ENCODE results near the gene RTP1.

Gene RTP1

GRCh38 chr3:187198490-187198889, 1.2 kb downstream of the RTP1 start:
- TF ChIP-seq YY1 (IDR thresholded peaks at IDR 0.05; ENCODE audit: low read depth) (no peak), TEAD4 (IDR thresholded peaks at IDR 0.05) (no peak), CREB1 (IDR thresholded peaks at IDR 0.05; ENCODE audit: low read depth) (no peak), EP300 (IDR thresholded peaks at IDR 0.05; ENCODE audit: borderline replicate concordance) (no peak), TAF1 (IDR thresholded peaks at IDR 0.05; ENCODE audit: low read depth) (no peak), NFIC (IDR thresholded peaks at IDR 0.05) (no peak), RAD21 (IDR thresholded peaks at IDR 0.05; ENCODE audit: low read depth) (no peak), EGR1 (IDR thresholded peaks at IDR 0.05) (no peak), CEBPB (IDR thresholded peaks at IDR 0.05) (no peak), FOXM1 (IDR thresholded peaks at IDR 0.05; ENCODE audit: borderline replicate concordance, low read depth) (no peak), USF1 (IDR thresholded peaks at IDR 0.05) (no peak), ZBTB7A (IDR thresholded peaks at IDR 0.05; ENCODE audit: low read depth) (no peak), REST (IDR thresholded peaks at IDR 0.05; ENCODE audit: low read depth) (no peak), MAX (IDR thresholded peaks at IDR 0.05) (no peak), TCF12 (IDR thresholded peaks at IDR 0.05; ENCODE audit: low read depth) (no peak)

- TF ChIP-seq MAX (IDR thresholded peaks at IDR 0.05), result no peak
- no peak for TF ChIP-seq NFIC (IDR thresholded peaks at IDR 0.05)
- TF ChIP-seq CREB1 (IDR thresholded peaks at IDR 0.05; ENCODE audit: low read depth), result no peak
- TF ChIP-seq EP300 (IDR thresholded peaks at IDR 0.05; ENCODE audit: borderline replicate concordance), result no peak
- TF ChIP-seq TAF1 (IDR thresholded peaks at IDR 0.05; ENCODE audit: low read depth), result no peak
- no peak for TF ChIP-seq RAD21 (IDR thresholded peaks at IDR 0.05; ENCODE audit: low read depth)
- no peak for TF ChIP-seq TCF12 (IDR thresholded peaks at IDR 0.05; ENCODE audit: low read depth)
- TF ChIP-seq REST (IDR thresholded peaks at IDR 0.05; ENCODE audit: low read depth), result no peak
- no peak for TF ChIP-seq EGR1 (IDR thresholded peaks at IDR 0.05)
- no peak for TF ChIP-seq TEAD4 (IDR thresholded peaks at IDR 0.05)
- TF ChIP-seq FOXM1 (IDR thresholded peaks at IDR 0.05; ENCODE audit: borderline replicate concordance, low read depth), result no peak
- no peak for TF ChIP-seq YY1 (IDR thresholded peaks at IDR 0.05; ENCODE audit: low read depth)
- TF ChIP-seq USF1 (IDR thresholded peaks at IDR 0.05), result no peak
- no peak for TF ChIP-seq CEBPB (IDR thresholded peaks at IDR 0.05)
Measured at GRCh38 chr3:187205683-187206082, 8.4 kb downstream of the RTP1 start.

- no peak for TF ChIP-seq FOXM1 (IDR thresholded peaks at IDR 0.05; ENCODE audit: borderline replicate concordance, low read depth)
- TF ChIP-seq TAF1 (IDR thresholded peaks at IDR 0.05; ENCODE audit: low read depth), result no peak
- no peak for TF ChIP-seq NFIC (IDR thresholded peaks at IDR 0.05)
- TF ChIP-seq YY1 (IDR thresholded peaks at IDR 0.05; ENCODE audit: low read depth), result no peak
- no peak for TF ChIP-seq TEAD4 (IDR thresholded peaks at IDR 0.05)
- no peak for TF ChIP-seq REST (IDR thresholded peaks at IDR 0.05; ENCODE audit: low read depth)
Measured at GRCh38 chr3:187207062-187207461, 9.8 kb downstream of the RTP1 start.

GRCh38 chr3:187207624-187208023, 10.3 kb downstream of the RTP1 start:
- no peak for TF ChIP-seq EGR1 (IDR thresholded peaks at IDR 0.05)
- no peak for TF ChIP-seq NFIC (IDR thresholded peaks at IDR 0.05)
- no peak for TF ChIP-seq RAD21 (IDR thresholded peaks at IDR 0.05; ENCODE audit: low read depth)
- no peak for TF ChIP-seq CREB1 (IDR thresholded peaks at IDR 0.05; ENCODE audit: low read depth)
- no peak for TF ChIP-seq REST (IDR thresholded peaks at IDR 0.05; ENCODE audit: low read depth)
- no peak for TF ChIP-seq YY1 (IDR thresholded peaks at IDR 0.05; ENCODE audit: low read depth)
- TF ChIP-seq EP300 (IDR thresholded peaks at IDR 0.05; ENCODE audit: borderline replicate concordance), result no peak
- TF ChIP-seq FOXM1 (IDR thresholded peaks at IDR 0.05; ENCODE audit: borderline replicate concordance, low read depth), result no peak
- no peak for TF ChIP-seq TAF1 (IDR thresholded peaks at IDR 0.05; ENCODE audit: low read depth)
- TF ChIP-seq TCF12 (IDR thresholded peaks at IDR 0.05; ENCODE audit: low read depth), result no peak
- no peak for TF ChIP-seq TEAD4 (IDR thresholded peaks at IDR 0.05)
